Muscle layer of colon (tissue), 2 donors: ENCODE data around the gene NECAB2.
"Not testable (repeated sequence)": the region's sequence is repeated elsewhere in the genome, so short reads cannot be mapped to it uniquely, and the experiment has no call there.

Experiments used
- H3K27ac ChIP-seq: one replicate; pipeline ENCODE4 v1.7.0; 2013; ENCODE audit warnings: low read depth, mild to moderate bottlenecking, low read length, moderate library complexity
- H3K27me3 ChIP-seq, 2 donors: one replicate each; pipeline ENCODE4 v1.7.0; 2013; ENCODE audit warnings: low read length in 2 of 2, mild to moderate bottlenecking in 2 of 2; ENCODE audit not compliant: insufficient read depth in 2 of 2, control insufficient read depth in 1 of 2
- H3K36me3 ChIP-seq: one replicate; pipeline ENCODE4 v1.7.0; 2013; ENCODE audit warnings: mild to moderate bottlenecking, low read length; ENCODE audit not compliant: insufficient read depth
- H3K4me1 ChIP-seq: one replicate; pipeline ENCODE4 v1.7.0; 2013; ENCODE audit warnings: mild to moderate bottlenecking, low read length; ENCODE audit not compliant: insufficient read depth
- H3K4me3 ChIP-seq, 2 donors: one replicate each; pipeline ENCODE4 v1.7.0; 2013; ENCODE audit warnings: low read length in 2 of 2, low read depth in 1 of 2, mild to moderate bottlenecking in 1 of 2, moderate library complexity in 1 of 2
- H3K9ac ChIP-seq: one replicate; pipeline ENCODE4 v1.7.0; 2013; ENCODE audit warnings: low read length
- H3K9me3 ChIP-seq: one replicate; pipeline ENCODE4 v1.7.0; 2013; ENCODE audit warnings: mild to moderate bottlenecking, low read length
- donor health status: abdominal sarcoma.
- donor health status: Adenocarcinoma of cecum.

NECAB2 gene

GRCh38 chr16:83937922-83938885, 29.8 kb upstream of the NECAB2 start:
- H3K27me3 ChIP-seq, result no peaks in the 10 kb centered on the region
- no peaks in the 10 kb centered on the region for H3K9me3 ChIP-seq
- H3K36me3 ChIP-seq, result no peaks in the 10 kb centered on the region
- H3K9ac ChIP-seq, result no peak overlapping the region
- H3K4me3 ChIP-seq, result no peak overlapping the region
- no peak overlapping the region for H3K27ac ChIP-seq
- H3K4me1 ChIP-seq, result no peaks in the 10 kb centered on the region

GRCh38 chr16:83939266-83939855, 28.7 kb upstream of the NECAB2 start:
- no peaks in the 10 kb centered on the region for H3K36me3 ChIP-seq
- no peak overlapping the region for H3K27ac ChIP-seq
- no peak overlapping the region for H3K4me3 ChIP-seq
- no peaks in the 10 kb centered on the region for H3K9me3 ChIP-seq
- no peaks in the 10 kb centered on the region for H3K4me1 ChIP-seq
- no peaks in the 10 kb centered on the region for H3K27me3 ChIP-seq
- H3K9ac ChIP-seq, result no peak overlapping the region

- no peak overlapping the region for H3K4me3 ChIP-seq
- no peaks in the 10 kb centered on the region for H3K36me3 ChIP-seq
- no peaks in the 10 kb centered on the region for H3K4me1 ChIP-seq
- H3K27me3 ChIP-seq, result no peaks in the 10 kb centered on the region
- no peak overlapping the region for H3K9ac ChIP-seq
- H3K27ac ChIP-seq, result no peak overlapping the region
- no peaks in the 10 kb centered on the region for H3K9me3 ChIP-seq
Measured at GRCh38 chr16:83940119-83940518, 27.9 kb upstream of the NECAB2 start.

GRCh38 chr16:83940630-83941378, 27.2 kb upstream of the NECAB2 start:
- no peaks in the 10 kb centered on the region for H3K36me3 ChIP-seq
- H3K9me3 ChIP-seq, result no peaks in the 10 kb centered on the region
- H3K27ac ChIP-seq, result no peak overlapping the region
- no peaks in the 10 kb centered on the region for H3K27me3 ChIP-seq
- H3K4me1 ChIP-seq, result no peaks in the 10 kb centered on the region
- no peak overlapping the region for H3K9ac ChIP-seq
- no peak overlapping the region for H3K4me3 ChIP-seq

GRCh38 chr16:83941546-83941945, 26.5 kb upstream of the NECAB2 start:
- not testable (repeated sequence) for H3K4me1 ChIP-seq, H3K9ac ChIP-seq, H3K9me3 ChIP-seq, H3K4me3 ChIP-seq, H3K27me3 ChIP-seq, H3K36me3 ChIP-seq, H3K27ac ChIP-seq

GRCh38 chr16:83942074-83942473, 26.0 kb upstream of the NECAB2 start:
- no peak overlapping the region for H3K27ac ChIP-seq
- H3K4me1 ChIP-seq, result no peaks in the 10 kb centered on the region
- H3K9ac ChIP-seq, result no peak overlapping the region
- H3K4me3 ChIP-seq, result no peak overlapping the region
- H3K36me3 ChIP-seq, result no peaks in the 10 kb centered on the region
- no peaks in the 10 kb centered on the region for H3K9me3 ChIP-seq
- H3K27me3 ChIP-seq, result no peaks in the 10 kb centered on the region

- H3K9me3 ChIP-seq, result no peaks in the 10 kb centered on the region
- no peak overlapping the region for H3K27ac ChIP-seq
- H3K27me3 ChIP-seq, result no peaks in the 10 kb centered on the region
Measured at GRCh38 chr16:83942815-83943515, 25.1 kb upstream of the NECAB2 start.

GRCh38 chr16:83943516-83944050, 24.5 kb upstream of the NECAB2 start:
- no peak overlapping the region for H3K9ac ChIP-seq
- H3K27ac ChIP-seq, result no peak overlapping the region
- H3K4me1 ChIP-seq, result no peaks in the 10 kb centered on the region
- no peaks in the 10 kb centered on the region for H3K9me3 ChIP-seq
- H3K36me3 ChIP-seq, result no peaks in the 10 kb centered on the region
- no peak overlapping the region for H3K4me3 ChIP-seq
- no peaks in the 10 kb centered on the region for H3K27me3 ChIP-seq

More at GRCh38 chr16:83942815-83943515, 25.1 kb upstream of the NECAB2 start:
- H3K9ac ChIP-seq, result no peak overlapping the region
- no peak overlapping the region for H3K4me3 ChIP-seq
- H3K4me1 ChIP-seq, result no peaks in the 10 kb centered on the region
- H3K36me3 ChIP-seq, result no peaks in the 10 kb centered on the region

- Histone ChIP-seq H3K4me3 (no peak overlapping the region), H3K27ac (no peak overlapping the region), H3K9me3 (no peaks in the 10 kb centered on the region), H3K9ac (no peak overlapping the region), H3K36me3 (no peaks in the 10 kb centered on the region), H3K4me1 (no peaks in the 10 kb centered on the region), H3K27me3 (no peaks in the 10 kb centered on the region)
Measured at GRCh38 chr16:83945587-83945986, 22.5 kb upstream of the NECAB2 start.

GRCh38 chr16:83946154-83946780, 21.8 kb upstream of the NECAB2 start:
- H3K4me3 ChIP-seq, result no peak overlapping the region

More at GRCh38 chr16:83946154-83946780, 21.8 kb upstream of the NECAB2 start:
- no peaks in the 10 kb centered on the region for H3K27me3 ChIP-seq
- no peaks in the 10 kb centered on the region for H3K9me3 ChIP-seq
- no peaks in the 10 kb centered on the region for H3K4me1 ChIP-seq
- no peak overlapping the region for H3K9ac ChIP-seq
- no peak overlapping the region for H3K27ac ChIP-seq
- no peaks in the 10 kb centered on the region for H3K36me3 ChIP-seq
